PC-3 (cell line): Measurements from ENCODE around the gene DNER.

Experiments used
- CTCF ChIP-seq: fragments of 300-600 bp; sonication (generic); conservative IDR thresholded peaks from 2 replicates; pipeline ENCODE4 v1.5.1; 2017; ENCODE audit warnings: antibody characterized with exemption, low read depth, mild to moderate bottlenecking, low read length
- EZH2 ChIP-seq: fragments of 300-600 bp; sonication (generic); IDR thresholded peaks from one replicate; pipeline ENCODE4 v1.6.1; 2017; ENCODE audit warnings: antibody characterized with exemption, mild to moderate bottlenecking, low read length; ENCODE audit not compliant: unreplicated experiment
- EZH2phosphoT487 ChIP-seq: fragments of 300-600 bp; sonication (generic); IDR thresholded peaks from 2 replicates; pipeline ENCODE4 v1.6.1; 2018; ENCODE audit warnings: mild to moderate bottlenecking, antibody characterized with exemption, low read length, borderline replicate concordance

DNA sequence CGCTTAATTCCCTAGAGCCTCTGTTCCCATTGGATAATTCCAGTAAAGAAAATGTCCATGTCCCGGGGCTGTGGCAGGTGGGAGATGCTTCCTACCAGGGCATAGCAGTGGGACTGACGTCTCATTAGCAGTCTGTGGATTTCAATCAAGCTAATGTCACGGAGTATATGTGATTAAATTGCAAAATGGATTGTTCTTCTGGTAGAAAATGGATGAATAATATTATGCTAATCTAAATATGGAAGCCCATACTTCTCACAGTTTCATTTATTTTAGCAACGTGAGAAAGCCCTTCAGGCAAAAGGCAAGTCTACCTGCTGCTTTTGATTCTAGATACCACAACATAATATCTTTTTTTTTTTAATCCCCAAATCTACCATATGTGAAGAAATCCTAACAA, 185.5 kb downstream of the DNER start:
- TF ChIP-seq CTCF (no peak), EZH2 (no peak), EZH2phosphoT487 (no peak)
